Panc1 (cell line): ENCODE data around the gene SPATA3. TPM values are rescaled to one million over a fixed set of nuclear protein-coding genes. Genes with fewer than 3 reads are reported as not detected.

Experiments
- ATAC-seq: fragments of 200-7000 bp; cut with Tn5 transposase; 2 replicates; pipeline ENCODE4 v1.9.1; 2020; ENCODE audit warnings: mild to moderate bottlenecking, moderate library complexity
- BruUV-seq: library from RNA; stranded (reverse); fragments of 400-500 nt; replicated peaks from 2 replicates; lab custom pipeline; 2021; lab: Mats Ljungman, UMichigan
- CTCF ChIA-PET: fragments of 300-600 bp; sonication (Branson Sonifier 250); formaldehyde crosslinking; loops from one replicate; lab custom pipeline; 2022; ENCODE audit warnings: antibody characterized with exemption; lab: Charles Lee
- POLR2A ChIA-PET: fragments of 300-600 bp; sonication (Branson Sonifier 250); formaldehyde crosslinking; loops from one replicate; lab custom pipeline; 2022; ENCODE audit warnings: antibody characterized with exemption; lab: Charles Lee
- DNase-seq: peaks from one replicate; pipeline ENCODE4 v3.0.0-alpha.2; 2010; ENCODE audit warnings: low read depth, low spot score
- H3K27ac ChIP-seq: 2 replicates; pipeline ENCODE4 v1.5.1; 2011; ENCODE audit warnings: mild to moderate bottlenecking, low read length, inconsistent platforms
- H3K27me3 ChIP-seq: fragments of 200-500 bp; sonication (Bioruptor generic); 2 replicates; pipeline ENCODE4 v1.6.0; 2014; ENCODE audit warnings: low read length, inconsistent platforms; ENCODE audit not compliant: control insufficient read depth, insufficient read depth
- H3K36me3 ChIP-seq: fragments of 200-500 bp; sonication (Bioruptor generic); 2 replicates; pipeline ENCODE4 v1.5.1; 2014; ENCODE audit warnings: inconsistent platforms, mild to moderate bottlenecking, low read length, moderate library complexity; ENCODE audit not compliant: control insufficient read depth, insufficient read depth
- H3K4me1 ChIP-seq: 2 replicates; pipeline ENCODE4 v1.5.1; 2011; ENCODE audit warnings: inconsistent platforms, mild to moderate bottlenecking, low read length, moderate library complexity; ENCODE audit not compliant: control insufficient read depth, insufficient read depth
- H3K4me3 ChIP-seq, 2 experiments: 2 replicates each; pipeline ENCODE4 v1.5.1; 2011 to 2012; ENCODE audit warnings: low read depth in 2 of 2, low read length in 2 of 2, mild to moderate bottlenecking in 2 of 2, inconsistent platforms in 1 of 2, moderate library complexity in 1 of 2
- H3K9me3 ChIP-seq: fragments of 200-500 bp; sonication (Bioruptor generic); 2 replicates; pipeline ENCODE4 v1.5.1; 2014; ENCODE audit warnings: low read depth, mild to moderate bottlenecking, inconsistent platforms, low read length, moderate library complexity; ENCODE audit not compliant: control insufficient read depth, insufficient read depth
- CTCF ChIP-seq: fragments of 450-650 bp; IDR thresholded peaks from 2 replicates; pipeline ENCODE4 v1.5.1; 2017; ENCODE audit warnings: mild to moderate bottlenecking
- POLR2AphosphoS5 ChIP-seq: IDR thresholded peaks from 2 replicates; pipeline ENCODE4 v1.6.1; 2012; ENCODE audit warnings: mild to moderate bottlenecking, low read depth, low read length, moderate library complexity
- REST ChIP-seq, 2 experiments: IDR thresholded peaks; 2 replicates each; pipeline ENCODE4 v1.6.1; 2011 to 2012; ENCODE audit warnings: low read depth in 2 of 2, control low read depth in 1 of 2, low read length in 1 of 2, mild to moderate bottlenecking in 1 of 2, moderate library complexity in 1 of 2; ENCODE audit not compliant: insufficient read depth in 1 of 2
- SIN3A ChIP-seq: IDR thresholded peaks from 2 replicates; pipeline ENCODE4 v1.6.1; 2012; ENCODE audit warnings: low read depth, mild to moderate bottlenecking, low read length, moderate library complexity, borderline replicate concordance; ENCODE audit not compliant: insufficient read depth
- TCF7L2 ChIP-seq: IDR thresholded peaks from 2 replicates; pipeline ENCODE4 v1.6.1; 2011; ENCODE audit warnings: mild to moderate bottlenecking, low read depth, low read length, inconsistent platforms
- in situ Hi-C: cut with HindIII; loops from 2 replicates; pipeline ENCODE4 v1.10.0; 2016; ENCODE audit warnings: low sequenced_read_pairs, low pct_unique_long_range_greater_than_20kb
- intact Hi-C: fragments of 100-400 bp; cut with micrococcal nuclease; formaldehyde crosslinking; loops from one replicate; pipeline ENCODE4 v1.10.0; 2022; ENCODE audit not compliant: unreplicated experiment
- total RNA-seq: library from RNA; stranded (reverse); gene quantifications from one replicate; pipeline ENCODE4 v1.2.1, GENCODE V29; 2021; ENCODE audit not compliant: unreplicated experiment

Gene SPATA3
- total RNA-seq, 1 experiment from 2014 or later: not detected

GRCh38 chr2:231034291-231034882 lies 38.5 kb downstream of the SPATA3 start:
- BruUV-seq: no TSS peak
- peaks cover 6% of the 10 kb centered on the region; the same call in 1 of the 2 replicates for H3K4me1 ChIP-seq
- H3K4me3 ChIP-seq: no peak overlapping the region
- in situ Hi-C loops: no loop called here
- ChIA-PET CTCF (interaction anchor here (0.6 kb wide), 1 partner anchor 52 kb away, joined by 4 read pairs; no protein-coding TSS in a partner anchor), POLR2A (no interaction called here)
- no peaks in the 10 kb centered on the region for H3K9me3 ChIP-seq
- DNase-seq (no peak), ATAC-seq (no peak)
- peaks cover 12% of the 10 kb centered on the region for H3K27me3 ChIP-seq
- no peak overlapping the region for H3K27ac ChIP-seq
- intact Hi-C loops: no loop called here
- no peaks in the 10 kb centered on the region for H3K36me3 ChIP-seq
- no peak for TF ChIP-seq TCF7L2
- TF ChIP-seq CTCF: no peak
- TF ChIP-seq POLR2AphosphoS5: no peak
- TF ChIP-seq REST (IDR thresholded peaks at IDR 0.05; ENCODE audit: insufficient read depth in 1 of 2, low read depth in 2 of 2, low read length in 1 of 2): no peak
- no peak for TF ChIP-seq SIN3A

- H3K27ac ChIP-seq: no peak overlapping the region
- no peaks in the 10 kb centered on the region for H3K36me3 ChIP-seq
- ATAC-seq (no peak), DNase-seq (no peak)
- BruUV-seq: no TSS peak
- POLR2A ChIA-PET: no interaction called here
- H3K4me3 ChIP-seq: no peak overlapping the region
- in situ Hi-C loops (no loop called here), intact Hi-C loops (no loop called here)
- TF ChIP-seq POLR2AphosphoS5: no peak
- TF ChIP-seq SIN3A: no peak
- TF ChIP-seq REST (IDR thresholded peaks at IDR 0.05; ENCODE audit: insufficient read depth in 1 of 2, low read depth in 2 of 2, low read length in 1 of 2): no peak
- no peak for TF ChIP-seq CTCF
- TF ChIP-seq TCF7L2: no peak
- peaks cover 6% of the 10 kb centered on the region; the same call in 1 of the 2 replicates for H3K4me1 ChIP-seq
- CTCF ChIA-PET: no interaction called here
- no peaks in the 10 kb centered on the region for H3K9me3 ChIP-seq
- peaks cover 12% of the 10 kb centered on the region for H3K27me3 ChIP-seq
These were observed 40.2 kb downstream of the SPATA3 start for GRCh38 chr2:231036131-231036530.
